HL-60 (cell line): Measurements from ENCODE around the gene TRIM36.

Source experiments
- CTCF ChIP-seq: IDR thresholded peaks from one replicate; pipeline ENCODE4 v1.5.1; 2011; ENCODE audit warnings: low read length, control low read depth, inconsistent platforms; ENCODE audit not compliant: insufficient read depth
- GABPA ChIP-seq: IDR thresholded peaks from 2 replicates; pipeline ENCODE4 v1.6.1; 2012; ENCODE audit warnings: low read depth
- POLR2AphosphoS5 ChIP-seq: IDR thresholded peaks from 2 replicates; pipeline ENCODE4 v1.6.1; 2012; ENCODE audit warnings: low read depth
- REST ChIP-seq: IDR thresholded peaks from 2 replicates; pipeline ENCODE4 v1.6.1; 2012; ENCODE audit warnings: low read depth; ENCODE audit not compliant: insufficient replicate concordance
- SPI1 ChIP-seq: IDR thresholded peaks from 2 replicates; pipeline ENCODE4 v1.6.1; 2012; ENCODE audit warnings: low read depth, mild to moderate bottlenecking, borderline replicate concordance

- TF ChIP-seq CTCF: no peak
- no peak for TF ChIP-seq GABPA
- no peak for TF ChIP-seq REST
- no peak for TF ChIP-seq POLR2AphosphoS5
- TF ChIP-seq SPI1: no peak
Observed at GRCh38 chr5:115160975-115161475, 8.7 kb downstream of the TRIM36 start.
